Lower lobe of right lung (tissue), 2 donors: Measurements from ENCODE around the gene MRPL14. TPM values are rescaled to one million over a fixed set of nuclear protein-coding genes. Genes with fewer than 3 reads are reported as not detected.
"Not testable (repeated sequence)": the region's sequence is repeated elsewhere in the genome, so short reads cannot be mapped to it uniquely, and the experiment has no call there.

ENCODE experiments used
- ATAC-seq, 2 donors: fragments of 200-7000 bp; cut with Tn5 transposase; one replicate each; pipeline ENCODE4 v1.9.1; 2020 to 2022; ENCODE audit warnings: mild to moderate bottlenecking in 2 of 2, moderate library complexity in 2 of 2
- DNase-seq: peaks from one replicate; pipeline ENCODE4 v3.0.0-alpha.2; 2020
- H3K27ac ChIP-seq: fragments of 200-600 bp; one replicate; pipeline ENCODE4 v1.8.0; 2022
- H3K27me3 ChIP-seq: fragments of 200-600 bp; one replicate; pipeline ENCODE4 v1.8.0; 2022; ENCODE audit warnings: low read depth
- H3K36me3 ChIP-seq: fragments of 200-600 bp; one replicate; pipeline ENCODE4 v1.8.0; 2022; ENCODE audit warnings: mild to moderate bottlenecking
- H3K4me1 ChIP-seq: fragments of 200-600 bp; one replicate; pipeline ENCODE4 v1.8.0; 2022
- H3K4me3 ChIP-seq: fragments of 200-600 bp; one replicate; pipeline ENCODE4 v1.8.0; 2022; ENCODE audit warnings: mild to moderate bottlenecking
- H3K9me3 ChIP-seq: fragments of 200-600 bp; one replicate; pipeline ENCODE4 v1.8.0; 2022
- intact Hi-C: fragments of 100-400 bp; cut with DNase I; formaldehyde crosslinking; loops from one replicate; pipeline ENCODE4 v1.11.0; 2022
- total RNA-seq: library from RNA; stranded (reverse); fragmentation: NEBNext Ultra II Directional; extraction: Animal tissue kit (Norgen Biotek cat#: 25700); gene quantifications from one replicate; pipeline ENCODE4 v1.2.1, GENCODE V29; 2021
- TF ChIP-seq, protein P1 (sequence below): fragments of 200-600 bp; IDR thresholded peaks from one replicate; pipeline ENCODE4 v1.8.0; 2022; ENCODE audit warnings: antibody characterized with exemption, mild to moderate bottlenecking
- donor health status: DM: no; HTN: yes; CAD: no; lungs with severe emphysema.

MRPL14 gene
- total RNA-seq, 1 donor from 2014 or later: 83.9 TPM

DNA sequence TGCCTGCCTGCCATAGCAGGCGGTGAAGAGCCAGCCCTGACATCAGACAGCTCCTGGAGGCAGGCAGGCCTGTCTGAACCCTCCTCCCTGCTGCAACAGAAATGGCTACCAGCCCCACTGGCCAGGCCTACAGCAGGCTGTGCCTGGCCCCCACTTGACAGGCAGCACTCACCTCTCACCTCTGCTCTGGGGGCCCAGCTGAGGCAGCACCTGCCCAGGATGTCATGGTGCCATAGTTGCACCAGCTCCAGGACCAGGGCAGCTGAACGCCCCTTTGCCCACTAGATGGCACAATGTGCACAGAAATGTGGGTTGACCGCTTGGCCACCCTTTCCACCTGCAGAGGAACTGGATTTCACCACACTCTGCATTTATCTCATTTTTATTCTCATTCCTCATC, 30.6 kb downstream of the MRPL14 start:
- TF ChIP-seq, protein P1, sequence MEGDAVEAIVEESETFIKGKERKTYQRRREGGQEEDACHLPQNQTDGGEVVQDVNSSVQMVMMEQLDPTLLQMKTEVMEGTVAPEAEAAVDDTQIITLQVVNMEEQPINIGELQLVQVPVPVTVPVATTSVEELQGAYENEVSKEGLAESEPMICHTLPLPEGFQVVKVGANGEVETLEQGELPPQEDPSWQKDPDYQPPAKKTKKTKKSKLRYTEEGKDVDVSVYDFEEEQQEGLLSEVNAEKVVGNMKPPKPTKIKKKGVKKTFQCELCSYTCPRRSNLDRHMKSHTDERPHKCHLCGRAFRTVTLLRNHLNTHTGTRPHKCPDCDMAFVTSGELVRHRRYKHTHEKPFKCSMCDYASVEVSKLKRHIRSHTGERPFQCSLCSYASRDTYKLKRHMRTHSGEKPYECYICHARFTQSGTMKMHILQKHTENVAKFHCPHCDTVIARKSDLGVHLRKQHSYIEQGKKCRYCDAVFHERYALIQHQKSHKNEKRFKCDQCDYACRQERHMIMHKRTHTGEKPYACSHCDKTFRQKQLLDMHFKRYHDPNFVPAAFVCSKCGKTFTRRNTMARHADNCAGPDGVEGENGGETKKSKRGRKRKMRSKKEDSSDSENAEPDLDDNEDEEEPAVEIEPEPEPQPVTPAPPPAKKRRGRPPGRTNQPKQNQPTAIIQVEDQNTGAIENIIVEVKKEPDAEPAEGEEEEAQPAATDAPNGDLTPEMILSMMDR: peak; percentile 87
- ATAC-seq (peak; percentile 85 to 86), DNase-seq (peak; percentile 80)
- Histone ChIP-seq H3K27me3 (no peaks in the 10 kb centered on the region), H3K9me3 (no peaks in the 10 kb centered on the region), H3K4me3 (no peak overlapping the region), H3K27ac (no peak overlapping the region), H3K4me1 (peaks cover 9% of the 10 kb centered on the region), H3K36me3 (peaks cover 10% of the 10 kb centered on the region)
- intact Hi-C loops: loop anchor here (5.0 kb wide), 1 partner anchor 56 kb away; no protein-coding TSS in a partner anchor

DNA sequence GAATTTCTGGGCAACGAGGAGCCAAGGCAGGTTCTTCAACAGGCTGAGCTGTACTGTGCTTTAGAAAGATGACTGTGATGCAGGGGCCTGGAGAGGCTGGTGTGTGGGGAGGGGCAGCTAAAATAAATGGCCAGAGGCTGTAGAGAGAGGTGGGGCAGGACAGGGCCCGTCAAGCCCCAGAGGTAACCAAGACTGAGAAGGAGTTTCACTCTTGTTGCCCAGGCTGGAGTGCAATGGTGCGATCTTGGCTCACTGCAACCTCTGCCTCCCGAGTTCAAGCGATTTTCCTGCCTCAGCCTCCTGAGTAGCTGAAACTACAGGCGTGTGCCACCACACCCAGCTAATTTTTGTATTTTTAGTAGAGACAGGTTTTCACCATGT, 32.0 kb downstream of the MRPL14 start:
- intact Hi-C loops: loop anchor here (5.0 kb wide), 1 partner anchor 57 kb away; no protein-coding TSS in a partner anchor
- not testable (repeated sequence) for H3K4me1 ChIP-seq, DNase-seq, H3K4me3 ChIP-seq, H3K36me3 ChIP-seq, H3K27me3 ChIP-seq, H3K9me3 ChIP-seq, H3K27ac ChIP-seq, ATAC-seq

DNA sequence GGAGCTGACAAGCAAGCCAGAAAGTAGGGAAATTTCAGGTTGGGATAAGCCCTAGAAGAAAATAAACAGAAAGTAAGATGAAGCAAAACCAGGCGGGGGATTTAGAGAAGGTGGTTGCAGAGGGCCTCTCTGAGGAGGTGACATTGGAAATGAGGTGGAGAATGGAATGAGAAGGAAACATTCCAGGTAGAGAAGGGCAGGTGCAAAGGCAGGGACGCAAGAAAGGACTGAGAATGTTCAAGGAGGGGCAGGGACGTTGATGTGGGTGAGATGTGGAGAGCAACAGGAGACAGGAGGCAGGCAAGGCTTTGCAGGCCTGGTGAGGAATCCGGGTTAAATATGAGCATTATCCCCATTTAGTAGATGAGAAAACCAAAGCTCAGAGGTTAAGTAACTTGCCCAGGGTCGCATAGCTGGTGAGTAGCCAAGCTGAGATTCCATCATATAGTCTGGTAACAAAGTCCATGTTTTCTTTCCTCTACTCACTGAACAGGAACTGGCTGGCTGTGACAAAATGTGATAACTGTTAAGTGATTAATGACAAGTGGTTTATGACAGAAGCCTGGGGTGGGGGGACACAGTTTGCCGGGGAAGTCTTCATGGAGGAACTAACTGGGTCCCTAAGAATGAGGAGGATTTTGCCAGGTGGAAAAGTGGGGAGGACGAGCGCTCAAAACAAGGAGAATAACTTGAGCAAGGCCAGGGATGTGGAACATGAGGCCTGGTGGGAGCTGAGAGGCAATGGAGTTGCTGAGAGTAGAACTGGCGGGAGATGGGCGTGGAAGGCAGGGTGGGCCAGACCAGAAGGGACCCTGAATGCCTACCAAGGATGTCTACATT, 32.6 kb downstream of the MRPL14 start:
- H3K36me3 ChIP-seq: peaks cover 9% of the 10 kb centered on the region
- intact Hi-C loops: loop anchor here (5.0 kb wide), 1 partner anchor 58 kb away; no protein-coding TSS in a partner anchor

DNA sequence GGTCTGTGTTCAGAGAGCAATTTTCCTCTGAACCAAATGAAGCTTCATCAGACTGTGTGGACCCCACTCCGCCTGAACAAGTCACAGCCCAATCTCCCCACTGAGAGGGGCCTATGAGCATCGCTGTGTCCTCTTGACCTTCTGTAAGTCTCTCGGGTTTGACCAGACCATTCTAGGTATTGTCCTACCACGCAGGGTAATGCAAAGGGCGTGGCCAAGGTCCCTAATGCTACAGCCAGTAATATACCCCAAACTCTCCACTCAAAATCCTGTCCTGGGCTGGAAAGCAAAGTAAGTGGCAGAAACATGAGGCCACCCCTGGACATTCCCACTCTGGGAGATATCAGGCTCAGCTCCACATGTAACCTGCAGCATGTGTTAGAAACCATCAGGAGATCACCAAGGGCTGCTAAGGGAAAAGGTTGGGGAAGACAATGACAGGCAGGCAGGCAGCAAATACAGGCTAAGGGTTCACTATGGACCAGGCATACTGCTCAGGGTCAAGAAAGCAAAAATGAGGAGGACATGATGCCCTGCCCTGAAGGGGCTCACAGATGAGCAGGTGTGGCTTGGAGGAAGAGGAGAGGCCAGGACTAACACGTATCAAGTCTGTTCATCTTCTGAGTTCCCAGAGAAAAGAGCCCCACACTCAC, 33.4 kb downstream of the MRPL14 start:
- Histone ChIP-seq H3K9me3 (no peaks in the 10 kb centered on the region), H3K36me3 (peaks cover 9% of the 10 kb centered on the region), H3K4me1 (peaks cover 9% of the 10 kb centered on the region), H3K27me3 (no peaks in the 10 kb centered on the region), H3K27ac (no peak overlapping the region), H3K4me3 (no peak overlapping the region)
- ATAC-seq (no peak), DNase-seq (no peak)
- TF ChIP-seq, protein P1: no peak
- intact Hi-C loops: no loop called here

More for the DNA sequence above, 32.6 kb downstream of the MRPL14 start:
- DNase-seq (no peak), ATAC-seq (no peak)
- Histone ChIP-seq H3K9me3 (no peaks in the 10 kb centered on the region), H3K4me3 (no peak overlapping the region), H3K4me1 (peaks cover 9% of the 10 kb centered on the region), H3K27ac (no peak overlapping the region), H3K27me3 (no peaks in the 10 kb centered on the region)
- TF ChIP-seq, protein P1: no peak

DNA sequence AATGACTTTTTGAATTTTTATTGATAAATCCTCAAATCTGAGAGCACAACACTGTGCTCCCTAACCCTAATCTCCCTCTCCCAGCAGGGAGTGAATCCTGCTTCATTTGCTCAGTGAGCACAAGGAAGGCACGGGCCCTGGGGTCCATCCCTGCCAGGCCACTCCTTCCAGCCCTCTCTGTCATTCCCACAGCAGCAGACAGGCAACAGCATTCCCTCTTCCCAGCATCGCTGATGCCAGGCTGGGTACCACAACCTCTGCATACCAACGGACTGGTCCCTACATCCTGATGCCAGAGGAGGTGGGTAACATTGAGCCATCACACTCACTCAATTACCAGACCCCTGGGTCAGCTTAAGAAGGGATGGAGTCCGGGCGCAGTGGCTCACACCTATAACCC, 34.2 kb downstream of the MRPL14 start:
- intact Hi-C loops: no loop called here
- H3K9me3 ChIP-seq: no peaks in the 10 kb centered on the region
- no peak overlapping the region for H3K27ac ChIP-seq
- H3K4me1 ChIP-seq: peaks cover 9% of the 10 kb centered on the region
- no peaks in the 10 kb centered on the region for H3K27me3 ChIP-seq
- TF ChIP-seq, protein P1: no peak
- DNase-seq (no peak), ATAC-seq (no peak)
- H3K4me3 ChIP-seq: no peak overlapping the region
- peaks cover 9% of the 10 kb centered on the region for H3K36me3 ChIP-seq
